Stimulated activated CD8-positive, alpha-beta memory T cell treated with anti-CD3 and anti-CD28 coated beads, Interleukin-15, amount 100 ng/mL, for 48 hours (primary cell): ENCODE data around the gene STAT5A.
"Not testable (repeated sequence)": the region's sequence is repeated elsewhere in the genome, so short reads cannot be mapped to it uniquely, and the experiment has no call there.

Experiments used
- DNase-seq, 2 donors: peaks; one replicate each; pipeline ENCODE4 v3.0.0-alpha.2; 2020; ENCODE audit warnings: low read depth in 2 of 2

Gene STAT5A

DNA sequence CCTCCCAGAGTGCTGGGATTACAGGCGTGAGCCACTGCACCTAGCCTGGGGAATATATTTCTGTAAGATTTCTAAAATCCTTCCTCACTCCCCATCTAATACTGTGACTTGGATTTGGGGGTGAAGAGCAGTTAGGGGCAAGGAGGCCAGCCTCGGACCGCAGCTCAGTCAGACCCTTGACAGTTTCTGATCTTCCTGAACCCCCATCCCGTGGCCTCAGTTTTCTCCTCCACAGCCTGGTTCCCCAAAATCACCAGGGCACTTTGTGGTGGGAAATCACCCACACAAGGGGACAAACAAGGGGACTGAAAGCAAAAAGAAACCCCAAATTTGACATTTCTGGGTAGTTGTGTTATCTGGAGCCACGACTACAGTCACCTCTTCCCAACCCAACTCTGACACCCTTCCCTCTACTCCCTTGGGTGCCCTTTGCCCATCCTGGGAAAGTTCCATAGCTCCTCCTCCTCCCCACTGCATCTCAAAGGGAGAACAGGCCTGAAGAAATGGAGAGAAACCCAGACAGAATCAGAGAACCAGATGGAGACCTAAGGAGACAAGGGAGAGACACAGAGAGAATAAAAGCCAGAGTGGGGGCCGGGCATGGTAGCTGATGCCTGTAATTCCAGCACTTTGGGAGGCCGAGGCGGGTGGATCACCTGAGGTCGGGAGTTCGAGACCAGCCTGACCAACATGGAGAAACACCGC is 2.8 kb upstream of the STAT5A start:
- no peak for DNase-seq

DNA sequence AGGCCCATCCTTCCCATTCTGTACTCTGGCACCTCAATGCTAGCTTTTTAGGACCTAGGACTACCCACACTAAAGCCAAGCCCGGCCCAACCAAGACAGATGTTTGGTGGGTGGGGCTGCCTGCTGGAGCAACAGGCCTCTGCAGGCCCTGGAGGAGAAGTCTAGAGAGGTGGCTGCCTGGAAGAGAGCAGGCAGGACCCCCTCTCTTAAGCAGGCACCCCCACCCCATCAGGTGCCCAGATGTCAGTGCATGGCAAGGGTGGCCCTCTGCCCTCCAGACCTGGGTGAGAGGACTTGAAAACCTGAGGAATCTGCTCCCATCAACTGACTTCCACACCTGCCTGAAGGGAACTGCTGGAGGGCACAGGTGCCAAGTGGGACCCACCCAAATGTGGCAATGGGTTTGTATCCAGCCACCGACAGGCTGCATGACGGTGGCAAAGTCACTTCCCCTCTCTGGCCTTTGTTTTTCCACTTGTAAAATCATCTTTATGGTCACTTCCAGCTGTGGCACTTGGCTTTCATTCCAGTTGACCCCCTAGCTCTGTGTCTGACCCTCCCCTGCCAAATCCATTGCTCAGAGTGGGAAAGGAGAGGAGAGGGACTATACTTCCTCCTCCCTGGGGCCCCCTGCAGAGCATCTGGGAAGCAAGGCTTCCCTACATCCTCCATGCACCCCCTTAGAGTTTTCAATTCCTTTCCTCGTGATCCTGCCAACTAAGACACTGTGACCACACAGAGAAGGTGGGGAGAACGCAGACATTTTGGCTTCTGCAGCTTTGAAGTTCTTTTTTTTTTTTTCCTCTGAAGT is 1.7 kb upstream of the STAT5A start:
- no peak for DNase-seq

DNA sequence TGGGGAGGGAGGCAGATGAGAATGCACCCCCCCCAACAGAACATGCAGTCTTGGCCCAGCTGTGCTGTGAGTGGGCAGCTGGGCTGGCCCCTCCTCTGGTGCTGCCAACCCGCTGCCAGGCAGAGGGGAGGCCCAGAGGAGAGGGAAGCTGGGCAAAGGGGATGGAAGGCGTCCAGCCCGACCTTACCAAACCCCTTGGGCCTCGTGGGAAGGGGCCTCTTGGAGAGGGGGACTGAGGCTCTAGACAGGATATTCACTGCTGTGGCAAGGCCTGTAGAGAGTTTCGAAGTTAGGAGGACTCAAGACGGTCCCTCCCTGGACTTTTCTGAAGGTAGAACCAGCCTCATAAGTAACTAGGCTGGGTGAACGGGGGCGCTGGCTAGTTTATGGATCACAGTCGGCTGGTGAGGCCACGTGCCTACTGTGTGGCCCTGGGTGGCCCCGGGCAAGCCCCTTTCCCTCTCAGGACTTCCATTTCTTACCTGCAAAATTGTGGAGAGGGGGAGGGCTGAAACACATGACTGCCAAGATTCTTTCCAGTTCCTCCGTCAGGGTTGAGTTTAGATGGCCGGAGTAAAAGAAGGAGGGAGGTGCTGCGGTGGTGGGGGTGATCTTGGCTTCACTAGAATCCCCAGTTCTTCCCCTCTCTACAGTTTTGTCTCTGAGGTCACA is 857 bp upstream of the STAT5A start:
- peak in 1 of 2 donors; percentile 14 for DNase-seq

DNA sequence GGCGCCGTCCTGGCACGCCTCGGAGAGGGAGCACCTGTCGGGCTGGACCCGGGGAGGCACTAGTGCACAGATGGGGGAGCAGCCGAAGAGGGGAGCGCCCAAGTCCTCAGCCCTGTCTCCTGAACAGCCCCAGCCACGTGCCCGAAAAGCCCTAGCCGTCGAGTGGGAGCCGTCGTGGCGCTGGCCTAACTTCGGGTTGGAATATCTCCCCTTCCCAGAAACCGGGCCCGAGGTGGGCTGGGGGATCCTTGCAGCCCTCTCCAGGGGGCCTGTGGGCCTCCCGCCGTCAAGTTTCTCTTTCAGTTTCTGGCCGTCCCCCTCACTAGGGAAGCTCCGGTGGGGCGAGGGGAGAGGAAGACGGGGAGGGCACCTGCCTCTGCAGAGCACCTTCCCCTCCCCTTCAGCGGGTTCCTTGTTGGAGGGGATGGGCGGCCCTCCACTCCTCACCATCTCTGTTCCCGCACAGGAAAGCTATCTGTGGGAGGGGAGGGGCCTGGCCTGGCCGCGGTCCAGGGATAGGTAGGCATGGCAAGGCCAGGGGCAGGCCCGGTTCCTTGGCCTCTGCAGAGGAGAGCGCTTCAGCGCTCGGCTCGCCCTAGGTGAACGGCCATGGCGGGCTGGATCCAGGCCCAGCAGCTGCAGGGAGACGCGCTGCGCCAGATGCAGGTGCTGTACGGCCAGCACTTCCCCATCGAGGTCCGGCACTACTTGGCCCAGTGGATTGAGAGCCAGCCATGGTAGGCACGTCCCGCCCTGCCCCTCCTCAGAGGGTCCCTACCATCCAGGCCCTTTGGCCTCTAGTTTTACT is 709 bp downstream of the STAT5A start:
- DNase-seq: peak in 1 of 2 donors; percentile 42

DNA sequence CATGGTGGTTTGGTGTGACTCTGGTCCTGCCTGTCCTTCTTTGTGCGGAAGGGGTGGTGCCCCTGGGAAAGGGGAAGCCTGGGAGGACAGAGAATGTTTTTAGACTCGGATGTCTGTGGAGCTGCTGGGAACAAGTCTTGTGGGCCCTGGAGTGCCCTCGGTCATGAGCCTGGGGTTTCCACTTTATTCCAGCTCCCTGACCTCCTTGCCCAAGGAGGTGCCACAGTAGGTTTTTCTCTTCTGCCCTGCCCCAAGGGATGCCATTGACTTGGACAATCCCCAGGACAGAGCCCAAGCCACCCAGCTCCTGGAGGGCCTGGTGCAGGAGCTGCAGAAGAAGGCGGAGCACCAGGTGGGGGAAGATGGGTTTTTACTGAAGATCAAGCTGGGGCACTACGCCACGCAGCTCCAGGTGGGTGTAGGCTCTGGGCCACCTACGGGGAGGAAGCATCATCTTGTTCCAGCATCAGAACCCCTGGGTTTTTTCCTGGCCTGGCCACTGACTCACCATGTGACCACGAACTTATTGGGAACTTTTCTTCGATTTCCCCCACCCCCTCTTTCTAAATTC is 1.4 kb downstream of the STAT5A start:
- peak; percentile 63 to 68 for DNase-seq

DNA sequence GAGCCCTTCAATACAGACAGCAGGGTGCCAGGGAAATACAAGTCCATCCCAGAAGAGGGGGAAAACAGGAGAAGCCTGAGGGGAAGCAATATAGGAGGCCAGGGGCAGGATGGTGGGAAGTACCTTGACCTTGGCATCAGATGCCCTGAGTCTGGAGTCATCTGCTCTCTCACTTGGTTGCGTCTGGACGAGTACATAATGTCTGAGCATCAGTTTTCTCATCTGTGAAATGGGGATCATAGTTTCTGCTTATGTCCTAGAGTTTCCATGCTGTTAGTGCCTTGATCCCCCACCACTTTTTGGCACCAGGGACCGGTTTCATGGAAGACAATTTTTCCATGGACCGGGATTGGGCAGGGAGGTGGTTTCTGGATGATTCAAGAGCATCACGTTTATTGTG is 2.3 kb downstream of the STAT5A start:
- no peak for DNase-seq

GRCh38 chr17:42291129-42291528 is 2.8 kb downstream of the STAT5A start:
- DNase-seq: no peak

GRCh38 chr17:42294469-42295398 is 6.4 kb downstream of the STAT5A start:
- no peak for DNase-seq

- no peak for DNase-seq
Observed at GRCh38 chr17:42296012-42296411, 7.7 kb downstream of the STAT5A start.

- not testable (repeated sequence) for DNase-seq
Observed at GRCh38 chr17:42297775-42298174, 9.5 kb downstream of the STAT5A start.

DNA sequence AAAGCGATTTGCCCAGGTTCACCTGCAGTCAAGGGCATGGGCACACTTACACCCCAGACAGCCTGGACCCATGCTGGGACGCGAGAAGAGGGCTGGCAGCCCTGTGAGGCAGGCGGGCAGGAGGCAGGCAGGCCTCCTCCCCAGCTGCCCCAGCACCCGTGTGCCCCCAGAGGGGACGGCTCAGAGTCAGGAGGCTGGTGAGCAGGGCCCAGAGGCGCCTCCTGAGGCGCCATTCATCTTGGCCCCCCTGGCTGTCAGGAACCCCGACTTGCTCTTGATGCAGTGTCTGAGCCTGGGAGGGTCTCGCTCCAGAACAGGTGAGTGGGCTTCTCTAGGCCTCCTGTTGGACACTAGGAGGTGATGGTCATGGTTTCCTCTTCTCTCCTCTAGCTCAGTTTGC is 11.1 kb downstream of the STAT5A start:
- not testable (repeated sequence) for DNase-seq

DNA sequence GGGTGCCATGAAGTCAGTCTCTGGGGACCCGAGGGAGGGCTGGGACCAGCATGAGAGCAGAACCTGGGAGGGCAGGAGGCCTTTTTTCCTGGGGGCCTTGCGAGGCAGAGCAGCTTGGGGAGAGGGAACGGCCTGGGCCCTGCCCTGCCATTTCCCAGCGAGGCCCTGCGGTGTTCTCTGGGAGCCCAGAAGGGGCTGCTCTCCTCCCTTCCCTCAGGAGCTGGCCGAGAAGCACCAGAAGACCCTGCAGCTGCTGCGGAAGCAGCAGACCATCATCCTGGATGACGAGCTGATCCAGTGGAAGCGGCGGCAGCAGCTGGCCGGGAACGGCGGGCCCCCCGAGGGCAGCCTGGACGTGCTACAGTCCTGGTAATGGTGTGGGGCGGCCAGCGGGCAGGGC is 11.6 kb downstream of the STAT5A start:
- not testable (repeated sequence) for DNase-seq

DNA sequence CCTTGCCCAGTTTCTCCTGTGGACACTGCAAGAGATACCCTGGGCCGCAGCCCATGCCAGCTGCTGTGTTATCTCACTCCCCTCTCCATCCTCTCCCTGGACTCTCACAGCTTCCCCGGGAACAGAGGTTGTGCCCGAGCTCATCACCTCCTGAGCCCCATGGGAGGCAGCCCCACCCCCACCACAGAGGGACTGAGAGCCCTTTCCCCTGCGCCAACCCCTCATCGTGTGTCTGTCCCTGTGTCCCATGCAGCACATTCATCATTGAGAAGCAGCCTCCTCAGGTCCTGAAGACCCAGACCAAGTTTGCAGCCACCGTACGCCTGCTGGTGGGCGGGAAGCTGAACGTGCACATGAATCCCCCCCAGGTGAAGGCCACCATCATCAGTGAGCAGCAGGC is 12.7 kb downstream of the STAT5A start:
- no peak for DNase-seq

GRCh38 chr17:42303694-42304093 is 15.4 kb downstream of the STAT5A start:
- DNase-seq: no peak

DNA sequence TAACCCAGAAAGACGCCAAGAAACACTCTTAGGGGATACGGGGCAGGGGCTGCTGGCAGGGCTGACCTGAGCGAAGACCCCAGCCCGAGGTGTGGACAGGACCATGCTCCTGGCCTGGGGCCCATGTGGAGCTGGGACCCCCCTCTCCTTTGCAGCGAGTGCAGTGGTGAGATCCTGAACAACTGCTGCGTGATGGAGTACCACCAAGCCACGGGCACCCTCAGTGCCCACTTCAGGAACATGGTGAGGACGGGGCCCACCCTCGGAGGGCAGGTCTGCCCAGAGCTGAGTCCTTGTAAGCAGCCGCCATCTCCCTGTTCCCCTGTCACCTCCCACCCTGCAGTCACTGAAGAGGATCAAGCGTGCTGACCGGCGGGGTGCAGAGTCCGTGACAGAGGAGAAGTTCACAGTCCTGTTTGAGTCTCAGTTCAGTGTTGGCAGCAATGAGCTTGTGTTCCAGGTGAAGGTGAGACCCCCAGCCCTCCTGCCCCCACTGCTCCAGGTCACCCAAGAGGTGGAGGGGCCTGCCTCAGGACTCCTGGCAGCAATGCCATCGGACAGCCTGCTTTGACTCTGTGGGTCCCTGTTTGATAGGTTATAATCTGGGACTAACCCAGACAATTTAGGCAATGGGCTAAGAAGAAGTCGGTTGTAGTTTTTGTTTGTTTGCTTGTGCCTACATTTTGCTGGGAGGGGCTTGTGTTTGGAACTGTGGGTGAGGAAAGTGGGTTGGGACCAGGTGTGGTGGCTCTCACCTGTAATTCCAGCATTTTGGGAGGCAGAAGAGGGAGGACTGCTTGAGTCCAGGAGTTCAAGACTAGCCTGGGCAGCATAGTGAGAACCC is 16.1 kb downstream of the STAT5A start:
- DNase-seq: no peak

- DNase-seq: not testable (repeated sequence)
Observed at GRCh38 chr17:42305031-42305330, 16.7 kb downstream of the STAT5A start.

DNA sequence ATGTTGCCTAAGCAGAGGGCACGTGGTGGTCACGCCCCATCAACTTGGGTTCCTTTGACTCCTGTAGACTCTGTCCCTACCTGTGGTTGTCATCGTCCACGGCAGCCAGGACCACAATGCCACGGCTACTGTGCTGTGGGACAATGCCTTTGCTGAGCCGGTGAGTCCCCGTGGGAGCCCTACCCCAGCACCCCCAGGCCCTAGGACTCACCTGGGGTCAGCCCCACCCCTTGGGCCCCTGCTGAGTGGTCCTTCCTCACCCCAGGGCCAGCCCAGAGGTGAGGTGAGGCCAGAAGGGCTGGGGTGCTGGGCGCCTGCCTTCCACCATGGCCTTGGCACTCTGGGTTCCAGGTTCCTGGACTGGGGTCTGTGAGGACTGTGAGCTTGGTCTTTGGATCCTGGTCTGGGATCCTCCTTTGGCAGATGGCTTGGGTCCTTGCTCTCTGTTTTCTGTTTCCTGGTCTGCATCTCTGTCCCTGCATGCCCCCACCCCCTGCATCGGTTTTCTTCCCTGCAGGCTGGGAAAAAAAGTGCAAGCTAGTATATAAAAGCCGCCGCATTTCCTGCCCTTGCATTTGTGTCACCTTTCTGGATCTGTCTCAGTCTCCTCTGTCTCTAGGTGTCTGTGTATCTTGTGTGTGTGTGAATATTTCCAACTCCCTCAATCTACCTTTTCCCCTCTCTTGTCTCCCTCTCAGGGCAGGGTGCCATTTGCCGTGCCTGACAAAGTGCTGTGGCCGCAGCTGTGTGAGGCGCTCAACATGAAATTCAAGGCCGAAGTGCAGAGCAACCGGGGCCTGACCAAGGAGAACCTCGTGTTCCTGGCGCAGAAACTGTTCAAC is 17.5 kb downstream of the STAT5A start:
- no peak for DNase-seq

DNA sequence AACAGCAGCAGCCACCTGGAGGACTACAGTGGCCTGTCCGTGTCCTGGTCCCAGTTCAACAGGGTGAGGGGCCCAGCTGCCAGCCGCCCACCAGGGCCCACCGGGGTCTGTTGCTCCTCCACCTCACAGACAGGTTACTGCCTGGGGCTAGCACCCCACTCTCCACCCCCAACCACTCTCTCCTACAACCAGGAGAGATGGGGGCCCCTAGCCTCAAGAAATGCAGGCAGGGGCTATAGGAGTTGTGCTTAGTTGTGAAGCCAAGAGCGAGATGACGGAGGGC is 18.0 kb downstream of the STAT5A start:
- no peak for DNase-seq

GRCh38 chr17:42307362-42307927 is 19.1 kb downstream of the STAT5A start:
- no peak for DNase-seq
